ENCODE data around the gene GADL1.

Gene GADL1

DNA sequence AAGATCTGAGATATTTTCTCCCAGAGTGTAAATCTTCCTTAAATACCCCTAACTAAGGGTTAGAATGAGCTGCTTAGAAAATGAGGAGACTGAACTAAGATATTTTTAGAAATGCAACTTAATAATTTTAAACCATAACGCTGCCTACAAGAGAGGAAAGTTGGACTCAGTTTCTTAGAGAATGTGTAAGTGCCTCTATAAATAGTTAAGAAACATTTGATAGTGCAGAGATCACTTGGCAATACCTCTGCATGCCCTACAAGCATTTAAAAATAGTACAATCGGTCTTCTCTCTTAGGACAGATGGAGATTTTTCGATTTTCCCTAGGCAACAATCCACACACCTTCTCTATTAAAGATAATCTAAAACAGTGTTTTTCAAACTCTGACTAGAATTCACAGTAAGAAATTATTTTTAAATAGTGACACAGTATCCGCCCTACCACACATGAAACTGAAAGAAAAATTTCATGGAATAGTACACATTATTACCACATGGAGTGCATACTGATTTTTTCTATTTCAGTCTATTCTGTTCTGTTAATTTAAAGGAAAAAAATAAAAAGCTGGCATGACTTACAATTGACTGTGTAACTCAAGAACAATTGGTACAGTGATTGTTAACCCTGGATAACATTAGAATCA is 83.2 kb downstream of the GADL1 start:
- no peak for DNase-seq

GRCh38 chr3:30810625-30811024 is 83.8 kb downstream of the GADL1 start:
- no peak for DNase-seq

DNA sequence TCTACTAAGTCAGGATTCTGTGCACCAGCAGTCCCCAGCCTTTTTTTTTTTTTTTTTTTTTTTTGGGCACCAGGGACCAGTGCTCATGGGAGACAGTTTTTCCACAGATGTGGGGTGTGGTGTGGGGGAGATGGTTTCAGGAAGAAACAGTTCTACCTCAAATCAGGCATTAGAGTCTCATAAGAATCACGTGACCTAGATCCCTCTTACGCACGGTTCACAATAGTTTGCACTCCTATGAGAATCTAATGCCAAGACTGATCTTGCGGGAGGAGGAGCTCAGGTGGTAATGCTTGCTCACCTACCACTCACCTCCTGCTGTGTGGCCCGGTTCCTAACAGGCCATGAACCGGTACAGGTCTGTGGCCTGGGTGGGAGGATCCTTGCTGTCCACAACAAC is 88.8 kb downstream of the GADL1 start:
- no peak for DNase-seq

- DNase-seq: no peak
Measured at GRCh38 chr3:30804984-30805383, 89.5 kb downstream of the GADL1 start.

DNA sequence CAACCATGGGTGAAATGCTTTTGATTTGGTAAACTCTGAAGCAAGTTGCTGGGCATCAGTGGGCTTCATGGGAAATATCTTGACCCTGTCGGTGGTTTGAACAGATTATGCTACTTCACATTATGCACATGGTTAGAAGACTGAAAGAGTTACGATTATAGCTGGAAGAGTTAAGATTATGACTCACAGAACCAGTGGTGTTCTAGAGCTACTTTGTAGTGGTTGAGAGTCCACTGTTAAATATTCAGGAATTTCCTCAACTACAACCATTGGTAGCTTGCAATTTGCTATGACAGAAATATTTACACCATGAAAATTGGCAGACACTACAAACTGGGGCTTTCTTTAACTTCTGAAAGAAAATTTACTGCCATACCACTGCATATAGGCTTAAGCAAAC is 99.3 kb downstream of the GADL1 start:
- DNase-seq: no peak

GRCh38 chr3:30793740-30794139 is 100.7 kb downstream of the GADL1 start:
- no peak for DNase-seq

- no peak for DNase-seq
Measured at GRCh38 chr3:30790150-30790549, 104.3 kb downstream of the GADL1 start.

GRCh38 chr3:30786365-30786764 is 108.1 kb downstream of the GADL1 start:
- no peak for DNase-seq

DNA sequence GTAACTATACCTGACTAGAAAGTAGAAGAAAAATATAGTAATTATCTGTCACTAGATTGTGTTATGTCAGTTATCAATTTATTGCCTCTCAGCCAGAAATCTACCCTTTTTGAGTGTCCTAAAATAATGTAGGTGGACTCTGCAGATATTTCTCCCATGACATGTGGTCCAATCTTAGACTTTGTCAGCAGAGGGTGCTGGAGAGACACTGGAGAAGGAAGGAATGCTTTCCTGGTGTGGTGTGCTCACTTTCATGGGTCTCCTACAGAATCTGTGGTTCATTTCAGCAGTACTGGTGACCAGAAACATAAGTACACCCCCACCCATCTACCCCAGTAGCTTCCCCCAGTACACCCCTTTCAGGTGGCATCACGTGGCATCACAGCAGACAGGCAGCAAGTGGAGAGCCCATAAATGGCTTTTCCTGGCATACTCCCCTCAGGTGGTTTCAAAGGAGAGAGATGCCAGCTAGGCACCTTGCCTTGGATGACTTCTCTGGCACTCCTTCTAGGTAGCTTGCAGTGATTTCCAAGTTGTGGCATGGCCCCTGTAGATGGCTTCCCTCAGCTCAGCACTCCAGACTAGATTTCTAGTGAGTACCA is 114.7 kb downstream of the GADL1 start:
- DNase-seq: no peak

DNA sequence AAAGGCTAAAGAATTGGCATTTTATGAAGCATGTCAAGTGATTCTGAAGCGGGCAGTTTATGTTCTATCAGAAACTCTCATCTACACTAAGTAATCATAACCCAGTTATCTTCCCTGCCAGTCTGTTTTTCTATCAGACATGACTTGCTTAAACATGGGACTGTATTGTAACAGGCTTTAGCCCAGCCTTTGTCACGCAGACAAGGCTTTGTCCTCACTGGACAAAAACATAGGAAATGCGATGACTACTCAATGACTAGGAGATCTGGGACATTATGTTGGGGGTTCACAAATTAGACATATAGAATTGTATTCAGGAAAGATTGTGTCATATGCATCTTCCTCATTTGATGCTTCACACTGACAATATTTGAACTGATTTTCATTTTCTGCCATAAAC is 115.5 kb downstream of the GADL1 start:
- no peak for DNase-seq

DNA sequence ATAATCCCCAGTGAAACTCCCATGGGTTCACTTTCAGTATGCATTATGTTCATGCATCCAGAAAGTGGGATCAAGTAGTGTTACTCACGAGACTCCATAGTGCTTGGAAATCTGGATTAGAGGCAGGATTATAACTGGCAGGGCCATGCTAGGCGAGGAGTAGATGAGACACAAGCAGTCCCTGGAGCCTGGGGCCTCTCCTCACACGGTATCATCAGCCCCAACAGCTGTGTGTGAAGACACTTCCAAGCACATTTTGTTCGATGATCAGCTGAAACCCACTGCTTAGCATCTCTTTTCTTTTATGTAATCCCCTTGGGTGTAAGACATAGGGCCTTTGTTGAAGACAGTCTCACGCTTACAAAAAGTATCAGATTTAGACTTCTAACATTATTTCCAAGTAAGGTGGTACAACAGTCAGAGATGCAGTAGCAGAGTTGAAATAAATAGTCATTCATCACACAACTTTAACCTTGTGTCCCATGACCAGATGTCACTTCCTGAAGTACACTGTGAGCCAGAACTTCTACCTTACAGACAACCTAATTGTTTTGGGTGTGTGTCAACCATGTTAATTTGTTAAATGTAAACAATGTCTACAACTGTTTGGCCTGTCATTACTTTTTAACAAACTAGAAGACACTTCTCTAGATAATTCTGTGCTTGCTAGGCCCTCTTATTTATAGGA is 116.9 kb downstream of the GADL1 start:
- no peak for DNase-seq

- DNase-seq: no peak
Measured at GRCh38 chr3:30776186-30776815, 118.2 kb downstream of the GADL1 start.

- no peak for DNase-seq
Measured at GRCh38 chr3:30775040-30775439, 119.4 kb downstream of the GADL1 start.

- DNase-seq: no peak
Measured at GRCh38 chr3:30774062-30774461, 120.4 kb downstream of the GADL1 start.

DNA sequence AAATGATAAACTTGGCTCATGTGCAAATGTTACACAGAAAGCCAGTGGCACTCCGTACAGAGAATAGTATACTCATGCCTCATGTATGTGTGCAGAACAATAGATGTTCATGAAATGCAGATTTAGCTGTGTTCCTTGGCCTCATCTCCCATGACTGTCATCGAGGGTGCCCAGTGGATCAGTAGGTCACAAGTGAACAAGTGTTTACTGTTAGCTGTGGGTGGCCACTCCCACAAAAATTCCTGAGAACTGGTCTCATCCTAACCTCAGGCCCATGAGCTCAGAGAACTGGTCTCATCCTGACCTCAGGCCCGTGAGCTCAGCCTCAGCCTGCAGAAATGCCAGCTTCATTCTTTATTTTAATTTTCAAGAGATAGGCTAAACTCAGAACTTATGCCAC is 124.1 kb downstream of the GADL1 start:
- DNase-seq: peak in 7 of 51 donors; percentile 1 to 24 (median 2)

- peak in 42 of 51 donors; percentile 0 to 72 (median 32) for DNase-seq
Measured at GRCh38 chr3:30768703-30769550, 125.5 kb downstream of the GADL1 start.

GRCh38 chr3:30768046-30768445 is 126.4 kb downstream of the GADL1 start:
- DNase-seq: no peak

GRCh38 chr3:30766522-30766921 is 127.9 kb downstream of the GADL1 start:
- DNase-seq: no peak

DNA sequence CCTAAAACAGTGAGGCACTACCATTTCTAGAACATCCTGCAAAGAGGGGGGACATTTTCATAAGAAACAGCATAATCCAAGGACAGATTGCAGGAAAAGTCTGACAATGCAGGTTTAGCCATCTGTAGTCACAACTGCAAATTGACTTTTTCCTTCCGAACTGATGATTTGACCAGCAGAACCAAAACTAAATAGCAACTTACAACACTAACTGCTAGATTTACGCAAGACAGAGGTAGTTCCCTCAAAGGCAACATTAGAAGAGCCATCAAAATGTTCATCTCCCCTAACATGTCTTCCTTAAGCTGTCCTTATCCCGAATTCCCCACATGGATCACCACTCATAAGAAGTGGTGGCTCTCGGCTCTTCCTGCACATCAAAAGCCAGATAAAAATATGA is 129.6 kb downstream of the GADL1 start:
- DNase-seq: no peak

DNA sequence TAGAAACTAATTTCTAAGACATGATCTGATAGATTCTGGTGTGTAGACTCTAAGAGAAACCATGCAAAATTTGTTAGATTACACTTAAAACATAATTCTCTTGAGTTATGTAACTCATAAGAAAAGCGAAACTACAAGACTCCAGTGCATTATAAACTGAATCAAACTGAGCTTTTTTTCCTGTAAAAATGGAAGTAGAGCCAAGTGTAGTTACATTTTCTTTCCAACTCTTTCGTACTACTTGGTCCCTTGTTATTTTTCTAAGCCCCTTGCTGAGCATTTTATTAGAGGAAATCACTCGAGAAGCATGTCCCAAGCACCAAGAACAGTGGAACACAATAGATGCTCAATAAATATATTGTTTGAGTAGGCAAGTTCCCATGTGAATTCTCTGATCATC is 130.2 kb downstream of the GADL1 start:
- DNase-seq: no peak

DNA sequence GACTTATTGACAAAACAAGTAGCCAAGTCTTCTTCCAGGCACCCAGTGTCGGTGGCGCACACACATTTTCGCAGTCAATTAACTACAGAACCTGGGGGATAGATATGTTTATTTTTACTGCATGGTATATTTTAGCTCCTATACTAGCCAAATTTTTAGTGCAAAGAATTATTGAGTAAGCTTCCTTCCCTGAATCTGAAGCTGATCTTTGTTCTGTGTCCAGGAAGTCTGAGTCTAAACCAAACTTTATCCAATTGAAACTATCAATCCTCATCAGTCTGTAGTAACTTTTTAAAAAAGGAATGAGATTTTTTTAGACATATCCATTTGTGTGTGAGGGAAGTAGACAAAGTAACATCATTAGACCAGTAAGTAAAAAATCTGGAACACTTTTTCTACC is 133.1 kb downstream of the GADL1 start:
- no peak for DNase-seq

- no peak for DNase-seq
Measured at GRCh38 chr3:30760737-30761136, 133.7 kb downstream of the GADL1 start.
